Stimulated activated CD8-positive, alpha-beta memory T cell treated with anti-CD3 and anti-CD28 coated beads, Interleukin-2, amount 100 ng/mL, for 1 hour (primary cell): ENCODE data around the gene SLC15A4.
"Not testable (repeated sequence)": the region's sequence is repeated elsewhere in the genome, so short reads cannot be mapped to it uniquely, and the experiment has no call there.

Experiments
- DNase-seq, 2 donors: peaks; one replicate each; pipeline ENCODE4 v3.0.0-alpha.2; 2020; ENCODE audit warnings: low read depth in 2 of 2

SLC15A4 gene

DNA sequence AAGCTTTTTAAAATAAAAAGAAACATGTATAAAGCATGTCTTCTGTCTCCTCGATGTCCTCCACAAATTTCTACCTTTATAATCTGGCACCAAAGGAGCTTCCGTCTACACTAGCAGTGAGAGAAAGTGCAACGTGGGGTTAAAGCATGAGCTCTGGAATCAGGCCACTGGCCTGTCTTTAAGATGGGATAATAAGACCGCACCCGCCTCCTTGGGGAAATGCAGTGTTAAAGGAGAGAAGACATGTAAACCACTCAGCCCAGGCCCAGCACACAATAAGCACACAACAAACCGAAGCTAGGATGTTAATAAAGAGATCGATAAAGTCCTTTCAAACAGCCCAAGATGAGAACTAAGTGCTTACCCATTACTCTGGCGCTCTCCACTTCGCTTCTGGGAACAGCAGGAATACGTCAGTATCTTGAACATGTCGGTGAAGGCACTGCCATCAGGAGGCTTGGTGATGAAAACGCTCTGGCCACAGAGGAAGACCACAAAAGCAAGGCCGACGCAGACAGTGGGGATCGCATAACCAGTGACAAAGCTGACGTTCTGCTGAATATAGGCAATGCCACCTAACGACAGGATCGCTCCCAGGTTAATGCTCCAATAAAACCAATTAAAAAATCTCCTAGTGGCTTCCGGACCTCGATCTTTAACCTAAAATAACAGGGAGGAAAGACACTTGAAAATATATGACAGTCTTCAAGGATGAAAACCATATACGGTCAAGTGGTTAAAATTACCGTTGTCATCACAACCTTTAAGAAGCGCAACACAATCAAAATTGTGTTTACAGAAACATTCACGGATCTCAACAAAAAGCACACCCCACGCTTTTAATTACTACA lies 9.1 kb downstream of the SLC15A4 start:
- no peak for DNase-seq

DNA sequence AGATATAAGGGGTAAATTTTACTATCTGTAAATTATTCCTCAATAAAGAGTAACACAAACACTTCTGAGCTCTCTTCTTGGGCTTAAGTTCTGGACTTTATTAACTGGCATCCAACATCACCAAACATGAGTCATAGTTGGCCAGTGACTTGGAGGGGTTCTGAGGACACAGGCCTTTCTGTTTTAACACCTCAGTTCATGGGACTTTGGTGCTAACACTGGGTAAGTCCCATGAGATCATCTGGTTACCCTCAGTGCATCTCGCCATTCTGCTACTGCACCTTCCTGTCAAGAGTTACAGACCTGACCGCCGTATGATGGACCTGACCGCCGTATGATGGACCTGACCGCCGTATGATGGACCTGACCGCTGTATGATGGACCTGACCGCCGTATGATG lies 9.9 kb downstream of the SLC15A4 start:
- no peak for DNase-seq

- DNase-seq: no peak
Measured at GRCh38 chr12:128813392-128813791, 10.4 kb downstream of the SLC15A4 start.

DNA sequence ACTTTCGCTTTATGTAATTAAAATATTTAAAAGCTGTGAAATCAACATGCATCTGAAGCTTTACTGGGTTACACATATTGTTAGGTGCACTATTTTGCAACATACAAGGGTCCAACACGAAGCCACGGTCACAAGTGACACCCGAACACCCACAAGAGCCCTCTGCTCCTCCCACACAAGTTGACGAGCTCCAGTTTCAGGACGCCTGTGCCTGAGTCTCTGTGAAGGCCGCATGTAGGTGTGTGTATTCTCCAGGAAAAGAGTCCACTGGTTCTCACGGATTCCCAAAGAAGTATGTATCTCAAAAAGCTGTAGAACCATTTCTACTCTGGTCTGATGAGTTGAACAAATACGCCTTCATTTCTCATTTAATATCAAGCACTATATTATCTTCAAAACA lies 12.0 kb downstream of the SLC15A4 start:
- no peak for DNase-seq

DNA sequence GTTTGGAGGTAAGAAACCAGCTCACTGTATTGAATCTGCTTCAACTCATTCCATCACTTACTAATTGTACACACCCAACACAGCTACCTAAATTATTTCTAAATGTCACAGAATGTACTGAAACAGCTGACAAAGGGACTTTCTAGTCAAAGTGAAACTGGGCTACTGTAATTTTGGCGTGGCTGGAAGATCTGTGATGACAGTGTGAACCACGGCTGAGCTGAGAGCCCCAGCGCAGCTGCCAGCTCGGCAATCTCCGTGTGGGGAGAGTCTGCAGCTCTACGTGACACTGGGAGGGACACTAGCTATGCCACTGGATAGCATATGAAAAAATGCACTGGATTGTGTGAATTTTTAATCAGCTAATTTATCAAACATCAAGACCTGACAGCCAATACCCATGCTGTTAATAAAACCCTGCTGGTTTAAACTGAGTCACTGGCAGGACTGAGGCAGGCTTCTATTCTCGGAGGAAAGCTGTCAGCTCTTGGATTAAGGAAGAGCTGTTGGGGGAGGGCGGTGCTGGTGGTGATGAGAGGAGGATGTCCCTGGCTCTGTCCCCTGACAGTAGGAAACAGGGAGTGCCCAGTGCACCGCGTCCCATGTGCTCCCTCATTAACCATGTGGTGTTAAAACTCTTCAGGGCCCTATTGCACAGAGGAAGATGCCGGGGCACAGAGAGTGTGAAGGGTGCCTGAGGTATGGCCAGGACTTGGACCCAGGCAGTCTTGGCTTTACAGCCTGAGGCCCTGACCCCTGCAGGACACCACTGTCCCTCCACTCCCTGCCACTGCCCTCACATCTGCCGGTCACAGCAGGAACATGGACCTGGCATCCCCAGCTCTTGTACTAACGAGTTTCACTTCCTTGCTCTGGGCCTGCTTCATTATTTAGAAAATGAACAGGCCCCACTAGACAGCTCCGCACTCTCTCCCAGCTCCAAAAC lies 13.3 kb downstream of the SLC15A4 start:
- DNase-seq: no peak

GRCh38 chr12:128808651-128809050 lies 15.1 kb downstream of the SLC15A4 start:
- DNase-seq: no peak

DNA sequence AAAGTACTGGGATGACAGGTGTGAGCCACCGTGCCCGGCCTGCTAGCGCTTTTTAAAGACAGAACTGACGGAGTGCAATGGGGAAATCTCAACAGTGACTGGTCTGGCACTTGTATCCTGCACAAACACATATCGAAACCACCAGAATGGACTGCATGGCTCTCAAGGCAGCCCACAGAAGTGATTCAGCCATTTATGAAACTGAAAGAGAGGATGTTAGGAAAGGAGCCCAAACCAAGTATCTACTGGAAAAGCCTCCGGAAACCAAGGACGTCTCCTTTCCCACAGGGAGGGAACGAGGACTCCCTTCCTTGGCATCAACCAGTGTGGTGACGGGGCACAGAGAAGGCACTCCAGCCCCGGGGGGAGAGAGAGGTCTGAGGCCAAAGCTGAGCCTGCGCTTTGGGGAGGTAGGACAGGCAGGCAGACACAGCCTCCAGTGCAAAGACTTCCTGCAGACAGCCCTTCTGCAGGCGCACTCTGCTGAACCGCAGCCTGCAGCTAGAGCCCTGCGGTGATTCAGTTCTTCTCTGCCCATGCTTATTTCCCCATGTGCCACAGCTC lies 16.5 kb downstream of the SLC15A4 start:
- DNase-seq: no peak

- DNase-seq: no peak
Measured at GRCh38 chr12:128806573-128806972, 17.2 kb downstream of the SLC15A4 start.

- DNase-seq: not testable (repeated sequence)
Measured at GRCh38 chr12:128805406-128805805, 18.4 kb downstream of the SLC15A4 start.

DNA sequence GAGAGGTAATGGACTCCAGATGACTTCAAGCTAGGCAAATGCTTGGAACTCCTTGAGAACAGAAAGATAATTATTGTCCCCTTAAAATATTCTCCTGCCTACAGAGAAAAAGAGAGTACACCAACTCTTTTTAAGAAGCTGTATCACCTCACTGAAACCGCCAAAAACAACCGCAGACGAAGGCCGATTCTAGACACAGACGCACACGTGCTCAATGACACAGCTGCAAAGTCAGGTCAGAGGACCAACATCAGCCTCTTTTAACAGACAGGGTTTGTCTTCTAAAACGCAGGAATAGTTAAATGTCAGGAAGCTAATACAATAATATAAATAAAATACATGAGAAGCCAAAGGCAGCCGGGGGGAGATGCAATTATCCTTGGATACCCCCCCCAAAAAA lies 19.0 kb downstream of the SLC15A4 start:
- no peak for DNase-seq

- DNase-seq: no peak
Measured at GRCh38 chr12:128803788-128804187, 20.0 kb downstream of the SLC15A4 start.

GRCh38 chr12:128802756-128803155 lies 21.0 kb downstream of the SLC15A4 start:
- no peak for DNase-seq

- no peak for DNase-seq
Measured at GRCh38 chr12:128801879-128802391, 21.8 kb downstream of the SLC15A4 start.

DNA sequence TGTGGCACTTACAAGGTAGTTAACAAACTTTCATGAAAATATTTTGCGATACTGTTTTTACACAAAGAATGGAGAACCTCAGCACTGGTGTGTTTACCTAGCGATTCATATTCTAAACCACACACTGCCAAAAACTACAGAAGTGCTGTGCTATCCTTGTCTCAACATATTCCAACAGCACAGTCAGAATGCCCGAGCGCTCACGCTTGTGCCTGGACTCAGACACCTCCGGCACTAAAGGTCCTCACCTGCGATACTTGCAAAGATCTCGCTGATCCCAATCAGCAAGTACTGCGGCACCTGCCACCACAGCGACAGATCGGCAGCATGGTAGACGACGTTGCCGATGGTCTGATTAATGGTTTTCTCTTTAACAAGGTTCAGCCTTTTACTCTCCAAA lies 23.2 kb downstream of the SLC15A4 start:
- DNase-seq: no peak

DNA sequence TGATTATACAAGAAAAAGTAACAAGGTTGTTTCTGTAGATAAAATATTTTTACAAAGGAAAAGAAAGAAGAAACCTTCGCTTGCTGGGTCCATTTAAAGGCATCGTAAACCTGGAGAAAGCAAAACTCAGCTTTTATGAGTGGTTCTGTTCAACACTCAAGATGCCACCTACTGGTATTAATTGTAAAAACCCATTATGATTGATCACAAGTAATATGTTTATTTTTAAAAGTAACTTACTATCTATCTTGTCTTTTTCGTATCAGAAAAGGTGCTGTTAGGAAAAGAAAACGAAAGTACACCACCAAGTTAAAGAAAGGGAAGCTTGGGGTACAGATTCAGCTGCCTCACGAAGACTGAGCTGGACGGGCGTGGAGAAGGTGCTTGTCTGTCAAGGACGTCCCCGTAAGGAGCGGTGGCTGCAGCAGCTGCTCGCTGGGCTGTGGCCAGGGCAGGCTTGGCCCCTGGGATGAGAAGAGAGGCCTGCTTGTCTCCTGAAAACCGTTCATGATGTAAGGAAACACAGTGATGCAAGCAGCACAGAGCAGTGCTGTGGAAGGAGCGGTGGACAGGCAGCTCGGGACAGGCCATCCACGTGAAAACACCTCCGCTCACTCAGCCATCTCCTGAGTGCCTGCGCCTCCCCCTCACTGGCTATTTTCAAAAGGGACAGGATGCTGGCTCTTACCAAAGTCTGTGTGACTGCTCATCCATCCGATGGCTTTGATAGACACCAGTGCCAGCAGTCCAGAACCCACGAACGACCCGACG lies 25.0 kb downstream of the SLC15A4 start:
- DNase-seq: no peak

GRCh38 chr12:128797119-128798118 lies 26.3 kb downstream of the SLC15A4 start:
- DNase-seq: no peak

DNA sequence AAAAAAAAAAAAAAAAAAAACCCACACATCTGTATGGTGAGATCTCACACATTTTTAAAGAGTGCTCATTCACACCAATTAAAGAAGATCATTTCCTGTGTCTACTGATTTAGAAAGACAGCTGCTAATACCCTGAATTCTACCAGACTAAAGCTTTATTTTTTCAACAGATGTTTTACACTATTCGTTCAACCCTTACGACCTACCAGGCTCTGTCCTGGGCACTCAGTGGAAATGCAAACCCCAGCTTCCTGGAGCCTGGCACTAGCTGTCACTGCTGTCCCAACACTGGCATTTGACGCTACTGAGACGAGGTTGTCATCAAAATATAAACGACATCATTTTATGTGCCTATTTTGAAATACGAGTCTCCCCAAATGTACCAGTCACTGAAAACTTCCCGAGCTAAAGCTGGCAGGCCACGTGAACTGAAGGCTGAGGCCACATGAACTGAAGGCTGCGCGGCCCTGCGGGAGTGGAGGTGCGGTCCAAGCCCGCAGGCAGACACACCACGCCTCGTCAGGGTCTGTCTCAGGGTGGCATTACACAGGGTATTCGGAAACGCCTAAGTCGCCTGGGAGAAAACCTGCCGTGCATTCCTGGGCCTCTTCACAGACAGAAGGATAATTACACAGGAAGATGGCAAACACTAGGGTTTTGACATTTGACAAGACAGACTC lies 27.2 kb downstream of the SLC15A4 start:
- no peak for DNase-seq

GRCh38 chr12:128795530-128796361 lies 28.0 kb downstream of the SLC15A4 start:
- DNase-seq: no peak
